Breast epithelium (tissue), 3 donors: ENCODE results near the gene BCL2L14.

ENCODE experiments used
- CTCF ChIP-seq, 3 donors: fragments of 450-650 bp; IDR thresholded peaks; one replicate each; pipeline ENCODE4 v1.5.1; 2016 to 2017; ENCODE audit warnings: antibody characterized with exemption in 3 of 3, mild to moderate bottlenecking in 3 of 3, moderate library complexity in 3 of 3
- POLR2A ChIP-seq: fragments of 450-650 bp; IDR thresholded peaks from one replicate; pipeline ENCODE4 v1.6.1; 2016; ENCODE audit warnings: antibody characterized with exemption, mild to moderate bottlenecking, moderate library complexity

- TF ChIP-seq POLR2A (no peak), CTCF (IDR thresholded peaks at IDR 0.05) (no peak)
Observed at GRCh38 chr12:12072064-12072760, 1.5 kb downstream of the BCL2L14 start.
